ENCODE results near the gene PDE2A.

DNA sequence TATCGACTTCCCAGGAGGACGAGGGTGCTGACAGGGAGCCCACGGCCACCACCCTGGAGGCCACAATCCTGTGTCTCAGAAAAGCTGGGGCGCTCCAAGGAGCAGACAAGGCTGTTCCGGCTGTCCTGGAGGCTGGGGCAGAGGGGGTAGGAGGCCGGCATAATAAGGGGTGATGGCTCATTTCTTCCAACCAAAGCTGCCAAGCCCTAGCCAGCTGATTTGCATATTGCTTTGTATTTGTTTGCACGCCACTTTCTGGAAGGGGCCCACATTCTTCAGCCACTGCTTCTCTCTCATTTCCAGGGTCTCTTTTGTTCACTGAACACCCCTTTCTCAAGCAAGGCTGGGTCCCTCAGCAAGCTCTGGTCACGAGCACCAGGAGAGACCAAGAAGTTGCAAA lies 4.7 kb downstream of the PDE2A start:
- no peak for TF ChIP-seq EP300 (IDR thresholded peaks at IDR 0.05)
- no peak for TF ChIP-seq CTCF (IDR thresholded peaks at IDR 0.05)
- TF ChIP-seq POLR2AphosphoS5 (IDR thresholded peaks at IDR 0.05) = no peak
- TF ChIP-seq POLR2A (IDR thresholded peaks at IDR 0.05; ENCODE audit: low read depth) = no peak

Data from esophagus muscularis mucosa (tissue), 4 donors.